AG04450 (cell line): ENCODE measurements around the gene DYRK2. TPM values are rescaled to one million over a fixed set of nuclear protein-coding genes. Genes with fewer than 3 reads are reported as not detected.

ENCODE experiments used
- CTCF ChIA-PET: fragments of 300-600, 350-600 bp; formaldehyde crosslinking; extraction: SDS; loops from one replicate; lab custom pipeline; 2022; ENCODE audit warnings: antibody characterized with exemption, inconsistent platforms; lab: Charles Lee
- POLR2A ChIA-PET: fragments of 350-600 bp; formaldehyde crosslinking; extraction: SDS; loops from one replicate; lab custom pipeline; 2021; ENCODE audit warnings: antibody characterized with exemption, inconsistent platforms; lab: Yijun Ruan, JAX
- DNase-seq: peaks from one replicate; pipeline ENCODE4 v3.0.0-alpha.2; 2011; ENCODE audit warnings: low read depth, low spot score
- H3K27ac ChIP-seq: one replicate; pipeline ENCODE4 v1.5.1; 2012; ENCODE audit warnings: low read depth, low read length, control low read depth
- H3K27me3 ChIP-seq: one replicate; pipeline ENCODE4 v1.6.0; 2012; ENCODE audit warnings: low read length; ENCODE audit not compliant: control insufficient read depth, insufficient read depth
- H3K4me3 ChIP-seq: 2 replicates; pipeline ENCODE4 v1.5.1; 2011; ENCODE audit warnings: mild to moderate bottlenecking, low read depth, low read length, control low read depth
- H3K9me3 ChIP-seq: 2 replicates; pipeline ENCODE4 v1.5.1; 2012; ENCODE audit warnings: low read length; ENCODE audit not compliant: control insufficient read depth, insufficient read depth
- CTCF ChIP-seq: IDR thresholded peaks from 2 replicates; pipeline ENCODE4 v1.5.1; 2011; ENCODE audit warnings: low read depth, low read length, control low read depth, inconsistent platforms
- polyA plus RNA-seq: library from polyadenylated mRNA; depleted of rRNA; stranded (reverse); fragments of >200 nt; gene quantifications from 2 replicates; pipeline ENCODE4 v1.2.3, GENCODE V29; 2011

DYRK2 gene
- polyA plus RNA-seq, 1 experiment, result 15.3 TPM

- DNase-seq, result no peak
- no peak overlapping the region for H3K4me3 ChIP-seq
- CTCF ChIA-PET, result no interaction called here
- no peaks in the 10 kb centered on the region for H3K9me3 ChIP-seq
- no peak overlapping the region for H3K27ac ChIP-seq
- no peak for TF ChIP-seq CTCF
- H3K27me3 ChIP-seq, result no peaks in the 10 kb centered on the region
- POLR2A ChIA-PET, result no interaction called here
These were observed 53.6 kb downstream of the DYRK2 start for GRCh38 chr12:67702136-67702535.

DNA sequence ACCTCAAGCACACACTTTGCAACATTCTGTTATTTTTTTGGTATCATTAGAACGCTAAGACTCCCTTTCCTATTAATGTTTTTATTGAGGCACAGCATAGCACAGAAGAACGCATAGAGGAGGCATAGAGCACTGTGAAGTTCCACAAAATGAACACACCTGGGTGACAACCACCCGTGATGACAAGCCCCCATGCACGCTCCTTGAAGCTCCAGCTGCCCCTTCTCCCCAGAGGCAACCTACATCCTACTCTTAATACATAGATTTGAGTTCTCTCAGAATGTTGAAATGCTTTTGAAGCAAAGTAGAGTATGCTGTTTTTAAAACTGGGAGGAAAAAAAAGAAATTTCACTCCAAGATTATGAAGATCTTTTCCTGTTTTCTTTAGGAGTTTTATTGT is 55.5 kb downstream of the DYRK2 start:
- ChIA-PET POLR2A (no interaction called here), CTCF (no interaction called here)
- Histone ChIP-seq H3K4me3 (no peak overlapping the region), H3K27me3 (no peaks in the 10 kb centered on the region), H3K9me3 (no peaks in the 10 kb centered on the region), H3K27ac (no peak overlapping the region)
- no peak for TF ChIP-seq CTCF
- no peak for DNase-seq

DNA sequence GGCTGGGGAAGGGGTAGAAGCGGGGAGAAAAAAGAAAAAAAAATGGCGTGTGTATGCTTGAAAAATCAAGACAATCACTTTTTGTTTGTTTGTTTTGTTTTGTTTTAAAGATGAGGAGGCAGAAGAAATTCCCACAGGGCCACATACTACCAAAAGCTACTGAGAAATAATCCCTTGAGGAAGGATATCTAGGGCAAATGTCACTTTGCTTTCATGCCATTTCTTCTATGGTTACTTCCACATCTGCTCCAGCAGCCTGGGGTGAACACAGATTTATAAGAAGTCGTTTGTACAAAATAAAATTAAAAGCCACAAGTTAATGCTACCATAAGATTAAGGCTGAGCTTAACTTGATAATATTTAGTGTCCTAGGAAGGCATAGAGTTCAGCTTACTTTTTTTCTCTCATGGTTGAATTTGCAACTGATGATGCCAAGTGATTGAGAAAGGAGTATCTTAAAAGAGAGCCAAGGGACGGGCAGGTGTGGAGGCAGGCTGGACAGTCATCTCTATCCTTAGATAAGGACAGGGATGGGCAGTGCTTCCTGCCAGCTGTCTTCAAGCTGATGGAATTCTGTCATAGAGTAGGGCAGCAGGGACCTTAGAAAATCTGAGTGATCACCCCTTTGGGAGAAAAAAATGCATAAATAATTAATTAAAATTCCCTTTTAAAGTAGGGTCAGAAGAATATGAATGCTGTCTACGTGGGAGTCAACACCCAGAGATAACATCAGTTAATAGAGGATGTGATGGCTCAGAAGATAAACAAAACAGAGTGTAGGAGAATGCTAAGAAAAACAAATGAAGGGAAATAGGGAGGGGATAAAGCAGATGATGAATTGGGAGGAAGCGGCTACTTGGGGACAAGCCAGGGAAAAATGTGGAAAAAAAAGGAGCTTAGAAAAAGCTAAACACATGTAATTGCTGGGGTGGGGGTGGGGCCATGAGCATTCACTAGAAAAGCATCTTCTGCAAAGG is 57.1 kb downstream of the DYRK2 start:
- no peak overlapping the region for H3K27ac ChIP-seq
- ChIA-PET CTCF (interaction anchor here (0.9 kb wide), 1 partner anchor 55 kb away, joined by 3 read pairs; no protein-coding TSS in a partner anchor), POLR2A (interaction anchor here (0.6 kb wide), 1 partner anchor 46 kb away, joined by 10 read pairs; no protein-coding TSS in a partner anchor)
- DNase-seq, result no peak
- no peaks in the 10 kb centered on the region for H3K9me3 ChIP-seq
- no peak for TF ChIP-seq CTCF
- H3K27me3 ChIP-seq, result no peaks in the 10 kb centered on the region
- H3K4me3 ChIP-seq, result no peak overlapping the region

DNA sequence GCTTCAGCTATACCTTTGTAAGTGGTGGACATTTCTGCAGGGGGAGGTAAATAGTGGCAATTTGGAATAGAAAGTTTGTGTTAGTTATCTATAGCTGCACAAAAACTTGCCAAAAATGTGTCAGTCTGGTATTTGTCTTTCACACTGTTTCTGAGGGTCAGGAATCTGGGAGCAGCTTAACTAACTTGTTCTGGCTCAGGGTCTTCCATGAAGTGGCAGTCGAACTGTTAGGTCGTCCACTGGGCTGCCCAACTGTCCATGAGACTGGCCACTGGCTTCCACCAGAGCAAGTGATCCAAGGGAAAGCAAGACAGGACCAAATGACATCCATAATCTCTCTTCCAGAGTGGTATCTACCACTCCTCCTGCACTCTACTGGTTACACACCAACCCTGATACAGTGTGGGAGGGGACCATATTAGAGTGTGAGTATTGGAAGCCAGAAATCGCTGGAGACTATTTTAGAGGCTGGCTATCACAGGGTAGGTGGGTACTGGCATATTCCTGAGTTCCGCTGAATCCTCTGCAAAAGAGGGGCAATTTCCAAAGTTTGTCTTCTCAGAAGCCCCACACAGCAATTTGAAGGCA is 60.9 kb downstream of the DYRK2 start:
- POLR2A ChIA-PET, result no interaction called here
- Histone ChIP-seq H3K9me3 (no peaks in the 10 kb centered on the region), H3K4me3 (no peak overlapping the region), H3K27me3 (no peaks in the 10 kb centered on the region), H3K27ac (no peak overlapping the region)
- CTCF ChIA-PET, result no interaction called here
- no peak for TF ChIP-seq CTCF
- DNase-seq, result no peak

DNA sequence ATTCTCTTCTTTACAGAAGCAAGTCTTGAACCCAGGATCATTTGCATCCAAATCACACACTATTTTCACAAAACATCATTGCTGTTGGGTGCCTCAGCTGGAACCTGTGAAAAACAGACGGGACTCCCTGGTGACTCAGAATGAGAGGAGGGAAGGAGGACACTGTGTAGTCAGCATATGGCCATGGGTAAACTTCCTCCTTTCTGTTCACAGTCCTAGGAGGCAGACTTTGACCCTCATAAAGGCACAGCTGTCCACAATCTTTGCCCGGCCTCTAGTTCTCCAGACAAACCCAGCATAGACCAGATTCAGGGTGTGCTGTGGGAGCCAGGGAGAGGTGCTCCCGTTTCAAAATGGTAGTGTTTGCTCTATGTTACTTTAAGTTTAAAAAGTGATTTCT is 62.0 kb downstream of the DYRK2 start:
- Histone ChIP-seq H3K27me3 (no peaks in the 10 kb centered on the region), H3K27ac (no peak overlapping the region), H3K4me3 (no peak overlapping the region), H3K9me3 (no peaks in the 10 kb centered on the region)
- DNase-seq, result no peak
- TF ChIP-seq CTCF, result no peak
- POLR2A ChIA-PET, result no interaction called here
- CTCF ChIA-PET, result no interaction called here
